Retina (tissue), 1 donor: ENCODE results near the gene SNX7.
A peak's percentile ranks its signal among the peaks of the same experiment; 100 is the strongest.

Experiments used
- DNase-seq: peaks from one replicate; pipeline ENCODE4 v3.0.0-alpha.2; 2016

Gene SNX7

GRCh38 chr1:98781906-98782305, 120.4 kb downstream of the SNX7 start:
- no peak for DNase-seq

- DNase-seq = no peak
Observed at GRCh38 chr1:98783821-98784220, 122.3 kb downstream of the SNX7 start.

GRCh38 chr1:98791498-98791897, 130.0 kb downstream of the SNX7 start:
- no peak for DNase-seq

- DNase-seq = peak; percentile 6
Observed at GRCh38 chr1:98792123-98792522, 130.6 kb downstream of the SNX7 start.

- DNase-seq = no peak
Observed at GRCh38 chr1:98793136-98793535, 131.6 kb downstream of the SNX7 start.

GRCh38 chr1:98794196-98794886, 132.8 kb downstream of the SNX7 start:
- DNase-seq = peak; percentile 63

- no peak for DNase-seq
Observed at GRCh38 chr1:98796049-98796448, 134.5 kb downstream of the SNX7 start.

- no peak for DNase-seq
Observed at GRCh38 chr1:98797506-98797905, 136.0 kb downstream of the SNX7 start.
